HepG2 (cell line): Measurements from ENCODE around the gene STUB1. TPM values are rescaled to one million over a fixed set of nuclear protein-coding genes. Genes with fewer than 3 reads are reported as not detected.

Experiments
- BRD4 ChIP-seq: sonication (generic); formaldehyde crosslinking; IDR thresholded peaks from 2 replicates; pipeline ENCODE4 v1.4.0; 2020; ENCODE audit warnings: missing genetic modification reagents
- GATAD2A ChIP-seq: IDR thresholded peaks from 2 replicates; pipeline ENCODE4 v1.6.1; 2016
- HDAC1 ChIP-seq: sonication (generic); formaldehyde crosslinking; IDR thresholded peaks from 2 replicates; pipeline ENCODE4 v1.5.1; 2020; ENCODE audit warnings: mild to moderate bottlenecking, missing genetic modification reagents
- HDAC6 ChIP-seq: fragments of 200-600 bp; sonication (generic); IDR thresholded peaks from 2 replicates; pipeline ENCODE4 v1.7.0; 2017; ENCODE audit warnings: mild to moderate bottlenecking, antibody characterized with exemption, low read length, low read depth
- KLF6 ChIP-seq: IDR thresholded peaks from 2 replicates; pipeline ENCODE4 v1.8.0; 2016; ENCODE audit warnings: missing biosample characterization, missing genetic modification reagents
- MEIS2 ChIP-seq: sonication (generic); formaldehyde crosslinking; IDR thresholded peaks from 2 replicates; pipeline ENCODE4 v1.9.0; 2021; ENCODE audit warnings: mild to moderate bottlenecking, missing genetic modification reagents
- MXI1 ChIP-seq: IDR thresholded peaks from 3 replicates; pipeline ENCODE4 v1.6.1; 2012; ENCODE audit warnings: low read depth, low read length, inconsistent platforms, borderline replicate concordance
- PAF1 ChIP-seq: IDR thresholded peaks from 2 replicates; pipeline ENCODE4 v1.6.1; 2016; ENCODE audit warnings: missing genetic modification reagents, missing compliant biosample characterization
- PHF21A ChIP-seq: sonication (generic); formaldehyde crosslinking; IDR thresholded peaks from 2 replicates; pipeline ENCODE4 v1.5.0; 2020; ENCODE audit warnings: mild to moderate bottlenecking, missing genetic modification reagents
- POLR2G ChIP-seq: fragments of 200-400 bp; formaldehyde crosslinking; IDR thresholded peaks from 2 replicates; pipeline ENCODE4 v1.6.1; 2018; ENCODE audit warnings: mild to moderate bottlenecking, low read depth, low read length, moderate library complexity
- SALL1 ChIP-seq: sonication (generic); formaldehyde crosslinking; IDR thresholded peaks from 2 replicates; pipeline ENCODE4 v1.8.0; 2022; ENCODE audit warnings: mild to moderate bottlenecking, missing genetic modification reagents
- SMARCC2 ChIP-seq: fragments of 450-650 bp; IDR thresholded peaks from 2 replicates; pipeline ENCODE4 v1.6.1; 2017; ENCODE audit warnings: antibody characterized with exemption, mild to moderate bottlenecking
- SP4 ChIP-seq: sonication (generic); formaldehyde crosslinking; IDR thresholded peaks from 2 replicates; pipeline ENCODE4 v1.8.1; 2023; ENCODE audit warnings: mild to moderate bottlenecking, missing genetic modification reagents
- THAP8 ChIP-seq: sonication (generic); formaldehyde crosslinking; IDR thresholded peaks from 2 replicates; pipeline ENCODE4 v1.5.1; 2020; ENCODE audit warnings: missing genetic modification reagents, mild to moderate bottlenecking, borderline replicate concordance
- TOPORS ChIP-seq: sonication (generic); formaldehyde crosslinking; IDR thresholded peaks from 2 replicates; pipeline ENCODE4 v1.8.0; 2023; ENCODE audit warnings: mild to moderate bottlenecking, missing genetic modification reagents
- TSC22D2 ChIP-seq: sonication (generic); formaldehyde crosslinking; IDR thresholded peaks from 2 replicates; pipeline ENCODE4 v1.5.1; 2020; ENCODE audit warnings: missing genetic modification reagents, mild to moderate bottlenecking, borderline replicate concordance
- USF2 ChIP-seq, 2 experiments: sonication (generic) in 1 of 2; formaldehyde crosslinking in 1 of 2; IDR thresholded peaks; 2 replicates each; pipeline versions ENCODE4 v1.5.1 to v1.6.1; 2011 to 2020; ENCODE audit warnings: borderline replicate concordance in 1 of 2, low read depth in 1 of 2, low read length in 1 of 2, mild to moderate bottlenecking in 1 of 2, missing genetic modification reagents in 1 of 2, moderate library complexity in 1 of 2
- ZBTB3 ChIP-seq: sonication (generic); formaldehyde crosslinking; IDR thresholded peaks from 2 replicates; pipeline ENCODE4 v1.4.0; 2020; ENCODE audit warnings: low read depth, mild to moderate bottlenecking, moderate library complexity, missing genetic modification reagents, borderline replicate concordance
- ZNF496 ChIP-seq: sonication (generic); formaldehyde crosslinking; IDR thresholded peaks from 2 replicates; pipeline ENCODE4 v1.8.1; 2023; ENCODE audit warnings: mild to moderate bottlenecking, moderate library complexity, missing genetic modification reagents; ENCODE audit not compliant: insufficient replicate concordance
- ZNF710 ChIP-seq: sonication (generic); formaldehyde crosslinking; IDR thresholded peaks from 2 replicates; pipeline ENCODE4 v1.5.0; 2020; ENCODE audit warnings: mild to moderate bottlenecking, missing genetic modification reagents, borderline replicate concordance
- ZNF891 ChIP-seq: sonication (generic); formaldehyde crosslinking; IDR thresholded peaks from 2 replicates; pipeline ENCODE4 v1.5.0; 2020; ENCODE audit warnings: mild to moderate bottlenecking, missing genetic modification reagents
- ZSCAN25 ChIP-seq: sonication (generic); formaldehyde crosslinking; IDR thresholded peaks from 2 replicates; pipeline ENCODE4 v1.8.0; 2022; ENCODE audit warnings: mild to moderate bottlenecking, missing genetic modification reagents
- polyA plus RNA-seq, 8 experiments: library from polyadenylated mRNA; depleted of rRNA in 3 of 8; stranded (reverse) in 7 of 8; unstranded in 1 of 8; fragments of >200 nt; fragmentation: Illumina TruSeq in 4 of 8; extraction: Trizol in 4 of 8; gene quantifications; 2 replicates each; pipeline versions ENCODE4 v1.2.1 to v1.2.3, GENCODE V29; 2011 to 2016; ENCODE audit warnings: low read depth in 4 of 8, missing spikeins in 1 of 8, mixed read lengths in 1 of 8; ENCODE audit not compliant: insufficient read depth in 1 of 8
- total RNA-seq, 5 experiments: library from RNA; depleted of rRNA; stranded (reverse); fragments of >200 nt; fragmentation: Illumina TruSeq; extraction: Trizol; gene quantifications; 2 replicates each; pipeline ENCODE4 v1.2.3, GENCODE V29; 2016; ENCODE audit warnings: low read depth in 1 of 5

Gene STUB1
- total and polyA plus RNA-seq, 2 of the 13 experiments (the other 11 are each of a cell fraction or from before 2014, with no cell fraction given) = 52.9 to 78.2 TPM

DNA sequence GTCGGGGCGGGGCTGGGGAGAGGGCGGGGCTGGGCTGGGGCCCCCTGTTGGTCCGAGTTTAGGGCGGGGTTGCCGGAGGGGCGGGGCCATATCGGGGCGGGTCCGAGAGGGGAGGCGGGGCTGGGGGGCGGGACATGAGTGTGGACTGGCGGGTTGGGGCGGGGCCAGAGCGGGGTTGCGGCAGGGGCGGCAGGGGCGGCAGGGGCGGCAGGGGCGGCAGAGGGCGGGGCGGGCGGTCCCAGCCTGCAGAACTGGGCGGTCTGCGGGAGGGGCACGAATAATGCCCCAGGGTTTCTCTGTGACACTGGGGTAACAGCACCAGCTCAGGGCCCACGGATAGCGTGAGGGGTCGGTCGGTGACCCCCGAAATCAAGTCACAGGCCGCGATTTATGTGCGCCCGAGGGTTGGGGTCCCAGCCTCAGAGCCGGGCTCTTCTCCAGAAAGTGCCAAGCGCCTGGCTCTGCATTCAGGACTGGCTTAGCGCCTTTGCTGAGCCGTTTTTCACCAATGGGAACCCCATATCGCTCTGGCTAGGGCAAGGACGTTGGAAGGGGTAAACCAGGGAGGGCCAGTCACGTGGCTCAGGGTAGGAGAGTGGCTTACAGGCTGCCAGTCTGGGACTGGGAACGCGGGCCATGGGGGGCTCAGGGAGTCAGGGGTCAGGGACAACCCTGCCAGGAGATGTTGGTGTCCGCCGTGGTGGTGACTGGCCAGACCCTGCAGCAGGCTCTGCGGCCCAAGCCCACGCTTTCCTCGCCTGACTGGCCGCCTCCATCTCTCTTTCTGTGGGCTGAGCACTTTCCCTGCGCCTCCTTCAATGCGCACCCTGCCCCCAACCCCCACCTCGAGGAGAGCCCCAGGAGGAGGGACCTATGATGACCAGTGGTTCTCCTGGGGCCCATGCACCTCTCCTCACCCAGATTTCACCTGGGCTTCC lies 42.9 kb upstream of the STUB1 start (continued):
- TF ChIP-seq ZNF891 (CRISPR knock-in tag) (0 out of 2 replicates have a peak, but pooled peaks have one; percentile 26), BRD4 (no peak), ZNF710 (CRISPR knock-in tag) (no peak), SALL1 (CRISPR knock-in tag) (0 out of 2 replicates have a peak, but pooled peaks have one; percentile 18), TSC22D2 (CRISPR knock-in tag) (no peak), ZSCAN25 (CRISPR knock-in tag) (no peak), MXI1 (peak; percentile 50; the same call in 1 of the 3 replicates), USF2 (IDR thresholded peaks at IDR 0.05; ENCODE audit: low read depth, low read length) (peak; percentile 65), USF2 (CRISPR knock-in tag; IDR thresholded peaks at IDR 0.05; ENCODE audit: borderline replicate concordance) (peak; percentile 82; the same call in 1 of the 2 replicates), POLR2G (0 out of 2 replicates have a peak, but pooled peaks have one; percentile 34), HDAC1 (CRISPR knock-in tag) (no peak), GATAD2A (CRISPR knock-in tag) (no peak; the same call in 1 of the 2 replicates), THAP8 (CRISPR knock-in tag) (0 out of 2 replicates have a peak, but pooled peaks have one; percentile 12), MEIS2 (CRISPR knock-in tag) (no peak), TOPORS (no peak), SMARCC2 (no peak), HDAC6 (no peak), SP4 (CRISPR knock-in tag) (peak; percentile 27; the same call in 1 of the 2 replicates), PHF21A (CRISPR knock-in tag) (no peak), ZBTB3 (no peak), KLF6 (CRISPR knock-in tag) (no peak), ZNF496 (no peak), PAF1 (CRISPR knock-in tag) (no peak)
